ENCODE measurements around the gene FBLN1.

- TF ChIP-seq POLR2AphosphoS5 (IDR thresholded peaks at IDR 0.05; ENCODE audit: low read depth, low read length) (no peak), TAF1 (IDR thresholded peaks at IDR 0.05; ENCODE audit: low read depth, low read length) (no peak), POLR2A (IDR thresholded peaks at IDR 0.05; ENCODE audit: low read depth, low read length) (no peak), SPI1 (IDR thresholded peaks at IDR 0.05; ENCODE audit: low read depth, low read length) (no peak), PAX5 (IDR thresholded peaks at IDR 0.05; ENCODE audit: insufficient read depth, low read length, severe bottlenecking) (no peak)
These were observed 138.4 kb downstream of the FBLN1 start for GRCh38 chr22:45640941-45641621.

All from GM12891 (cell line).